HFFc6 (cell line): ENCODE results near the gene GDF7. TPM values are rescaled to one million over a fixed set of nuclear protein-coding genes. Genes with fewer than 3 reads are reported as not detected.

Experiments
- DNase-seq: peaks from one replicate; pipeline ENCODE4 v3.0.0-alpha.2; 2018
- H3K27ac Mint-ChIP-seq: 2 replicates; pipeline ENCODE4 v1.8.0; 2020; ENCODE audit warnings: mild to moderate bottlenecking, mixed read lengths
- H3K27me3 Mint-ChIP-seq: 2 replicates; pipeline ENCODE4 v1.8.0; 2021; ENCODE audit warnings: mild to moderate bottlenecking, moderate library complexity, mixed read lengths; ENCODE audit not compliant: insufficient read depth
- H3K36me3 Mint-ChIP-seq: 2 replicates; pipeline ENCODE4 v1.8.0; 2021; ENCODE audit warnings: low read depth, mixed read lengths
- H3K4me1 Mint-ChIP-seq: 2 replicates; pipeline ENCODE4 v1.8.0; 2020; ENCODE audit warnings: low read depth, mixed read lengths
- H3K4me3 Mint-ChIP-seq: 2 replicates; pipeline ENCODE4 v1.8.0; 2020; ENCODE audit warnings: mild to moderate bottlenecking, moderate library complexity, mixed read lengths
- H3K9me3 Mint-ChIP-seq: 2 replicates; pipeline ENCODE4 v1.8.0; 2020; ENCODE audit warnings: mild to moderate bottlenecking, mixed read lengths
- total RNA-seq, 6 experiments: library from RNA; stranded (reverse); fragmentation: NEBNext Ultra II Directional; extraction: Animal tissue kit (Norgen Biotek cat#: 25700); gene quantifications; 2 replicates in 1 of 6; 3 replicates in 5 of 6; pipeline ENCODE4 v1.2.3, GENCODE V29; 2021
- TF ChIP-seq, protein P1 (sequence below): fragments of 200-600 bp; sonication (generic); IDR thresholded peaks from 2 replicates; pipeline ENCODE4 v1.5.0; 2021; ENCODE audit warnings: antibody characterized with exemption, mild to moderate bottlenecking

GDF7 gene
- total RNA-seq, 6 experiments from 2014 or later = 0.05 TPM; not detected in 5

DNA sequence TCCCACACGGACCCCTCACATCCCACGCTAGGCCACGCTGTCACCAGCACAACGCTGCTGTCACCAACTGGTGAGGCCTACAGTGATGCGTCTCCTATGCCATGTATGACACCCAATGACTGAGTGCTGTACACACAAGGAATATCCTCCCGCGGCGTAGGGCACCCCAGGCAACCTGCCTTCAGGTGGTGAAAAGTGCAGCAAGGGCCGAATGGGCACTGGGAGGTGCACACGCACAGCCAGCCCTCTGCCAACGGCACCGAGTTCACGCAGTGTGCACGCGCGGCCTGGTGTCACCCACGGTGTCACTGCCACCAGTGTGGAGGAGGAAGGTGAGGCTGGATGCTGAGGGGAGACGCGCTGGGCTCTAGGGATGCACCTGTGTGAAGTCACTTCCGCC is 20.5 kb upstream of the GDF7 start:
- TF ChIP-seq, protein P1, sequence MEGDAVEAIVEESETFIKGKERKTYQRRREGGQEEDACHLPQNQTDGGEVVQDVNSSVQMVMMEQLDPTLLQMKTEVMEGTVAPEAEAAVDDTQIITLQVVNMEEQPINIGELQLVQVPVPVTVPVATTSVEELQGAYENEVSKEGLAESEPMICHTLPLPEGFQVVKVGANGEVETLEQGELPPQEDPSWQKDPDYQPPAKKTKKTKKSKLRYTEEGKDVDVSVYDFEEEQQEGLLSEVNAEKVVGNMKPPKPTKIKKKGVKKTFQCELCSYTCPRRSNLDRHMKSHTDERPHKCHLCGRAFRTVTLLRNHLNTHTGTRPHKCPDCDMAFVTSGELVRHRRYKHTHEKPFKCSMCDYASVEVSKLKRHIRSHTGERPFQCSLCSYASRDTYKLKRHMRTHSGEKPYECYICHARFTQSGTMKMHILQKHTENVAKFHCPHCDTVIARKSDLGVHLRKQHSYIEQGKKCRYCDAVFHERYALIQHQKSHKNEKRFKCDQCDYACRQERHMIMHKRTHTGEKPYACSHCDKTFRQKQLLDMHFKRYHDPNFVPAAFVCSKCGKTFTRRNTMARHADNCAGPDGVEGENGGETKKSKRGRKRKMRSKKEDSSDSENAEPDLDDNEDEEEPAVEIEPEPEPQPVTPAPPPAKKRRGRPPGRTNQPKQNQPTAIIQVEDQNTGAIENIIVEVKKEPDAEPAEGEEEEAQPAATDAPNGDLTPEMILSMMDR = no peak
- Mint-ChIP-seq H3K36me3 (no peaks in the 10 kb centered on the region), H3K27me3 (peaks cover 4% of the 10 kb centered on the region), H3K4me3 (no peak overlapping the region), H3K9me3 (no peaks in the 10 kb centered on the region), H3K4me1 (peaks cover 33% of the 10 kb centered on the region), H3K27ac (no peak overlapping the region)
- DNase-seq = no peak

- H3K9me3 Mint-ChIP-seq = no peaks in the 10 kb centered on the region
- TF ChIP-seq, protein P1 = no peak
- no peak for DNase-seq
- no peak overlapping the region for H3K4me3 Mint-ChIP-seq
- H3K4me1 Mint-ChIP-seq = peaks cover 33% of the 10 kb centered on the region
- peaks cover 1% of the 10 kb centered on the region for H3K27me3 Mint-ChIP-seq
- H3K27ac Mint-ChIP-seq = no peak overlapping the region
- no peaks in the 10 kb centered on the region for H3K36me3 Mint-ChIP-seq
These were observed 19.7 kb upstream of the GDF7 start for GRCh38 chr2:20647211-20647610.

DNA sequence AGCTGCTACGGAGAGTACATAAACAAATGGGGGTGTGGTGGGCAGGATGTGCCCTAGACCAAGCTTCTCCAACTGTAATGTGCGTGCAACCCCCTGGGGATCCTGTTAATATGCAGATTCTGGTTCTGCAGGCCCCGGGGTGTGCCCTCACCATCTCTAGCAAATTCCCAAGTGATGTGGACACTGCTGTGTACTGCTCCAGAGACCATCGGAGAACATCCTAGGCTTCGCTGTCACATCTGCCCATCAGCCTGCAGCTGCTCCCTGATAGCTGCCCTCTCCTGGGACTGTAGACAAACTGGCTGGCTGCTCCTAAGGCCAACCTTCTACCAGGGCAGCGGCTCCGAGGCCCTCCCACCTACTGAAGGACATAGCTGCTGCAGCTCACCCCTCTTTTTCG is 19.2 kb upstream of the GDF7 start:
- Mint-ChIP-seq H3K36me3 (no peaks in the 10 kb centered on the region), H3K9me3 (no peaks in the 10 kb centered on the region), H3K27me3 (peaks cover 1% of the 10 kb centered on the region), H3K4me1 (peaks cover 37% of the 10 kb centered on the region), H3K4me3 (no peak overlapping the region), H3K27ac (no peak overlapping the region)
- no peak for DNase-seq
- TF ChIP-seq, protein P1 = no peak

GRCh38 chr2:20648206-20648605 is 18.7 kb upstream of the GDF7 start:
- Mint-ChIP-seq H3K9me3 (no peaks in the 10 kb centered on the region), H3K36me3 (no peaks in the 10 kb centered on the region), H3K27ac (no peak overlapping the region), H3K4me1 (peaks cover 37% of the 10 kb centered on the region), H3K4me3 (no peak overlapping the region), H3K27me3 (peaks cover 1% of the 10 kb centered on the region)
- DNase-seq = no peak
- TF ChIP-seq, protein P1 = no peak

- peaks cover 1% of the 10 kb centered on the region for H3K27me3 Mint-ChIP-seq
- H3K4me3 Mint-ChIP-seq = no peak overlapping the region
- H3K9me3 Mint-ChIP-seq = no peaks in the 10 kb centered on the region
- TF ChIP-seq, protein P1 = no peak
- no peak for DNase-seq
- peaks cover 37% of the 10 kb centered on the region for H3K4me1 Mint-ChIP-seq
- no peak overlapping the region for H3K27ac Mint-ChIP-seq
- H3K36me3 Mint-ChIP-seq = no peaks in the 10 kb centered on the region
These were observed 18.1 kb upstream of the GDF7 start for GRCh38 chr2:20648831-20649230.

GRCh38 chr2:20649576-20649975 is 17.4 kb upstream of the GDF7 start:
- H3K4me3 Mint-ChIP-seq = peak overlapping the region; percentile 92
- H3K36me3 Mint-ChIP-seq = no peaks in the 10 kb centered on the region
- no peaks in the 10 kb centered on the region for H3K9me3 Mint-ChIP-seq
- TF ChIP-seq, protein P1 = no peak
- peak overlapping the region; percentile 6; the same call in 1 of the 2 replicates for H3K27ac Mint-ChIP-seq
- peaks cover 9% of the 10 kb centered on the region for H3K27me3 Mint-ChIP-seq
- DNase-seq = peak; percentile 10
- peaks cover 37% of the 10 kb centered on the region for H3K4me1 Mint-ChIP-seq
